GM21390 (cell line): Measurements from ENCODE around the gene MRPL3.

Experiments used
- ATAC-seq: cut with Tn5 transposase; IDR thresholded peaks from one replicate; pipeline ENCODE4 v1.9.1; 2021; ENCODE audit not compliant: unreplicated experiment

MRPL3 gene

DNA sequence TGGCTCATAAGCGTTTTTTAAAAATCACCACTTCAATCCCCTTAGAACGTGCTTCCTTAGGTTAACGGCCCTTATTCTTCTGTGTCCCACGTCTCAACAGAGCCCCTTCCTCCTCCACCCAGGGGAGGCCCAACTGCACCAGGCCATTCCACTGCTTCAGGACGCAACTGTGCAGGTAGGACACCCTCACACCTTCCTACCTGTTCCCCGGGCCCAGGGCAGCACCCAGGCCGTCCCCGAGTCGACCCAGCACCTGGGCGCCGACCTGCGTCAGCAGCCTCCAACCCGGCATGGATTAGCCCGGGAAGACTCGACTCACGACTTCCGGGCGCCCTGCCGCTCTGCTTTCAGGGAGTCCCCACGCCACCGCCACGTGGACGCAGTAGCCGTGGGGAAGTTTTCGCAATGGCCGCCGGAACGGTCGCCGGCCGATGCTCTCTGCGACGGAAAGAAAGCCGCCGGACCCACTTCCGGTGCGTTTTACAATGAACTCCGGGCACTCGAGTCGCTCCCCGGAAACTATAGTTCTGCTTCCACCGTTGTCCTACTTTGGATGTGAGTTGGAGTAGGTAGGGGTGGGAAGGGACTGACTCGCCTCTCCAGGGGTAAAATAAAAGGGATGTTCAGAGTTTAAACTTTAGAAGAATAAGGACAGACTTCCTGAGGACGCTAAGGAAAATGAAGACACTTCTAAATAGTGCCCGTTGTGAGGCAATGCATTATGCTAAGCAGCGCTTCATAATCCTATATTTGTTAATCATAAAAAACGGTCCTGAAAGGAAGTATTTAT, at the start of gene MRPL3:
MRPL3 (minus strand) TSS at position 442 of the 790 bp plus-strand sequence; CDS start at position 292, 150 bp downstream.
- ATAC-seq: peak; percentile 98

DNA sequence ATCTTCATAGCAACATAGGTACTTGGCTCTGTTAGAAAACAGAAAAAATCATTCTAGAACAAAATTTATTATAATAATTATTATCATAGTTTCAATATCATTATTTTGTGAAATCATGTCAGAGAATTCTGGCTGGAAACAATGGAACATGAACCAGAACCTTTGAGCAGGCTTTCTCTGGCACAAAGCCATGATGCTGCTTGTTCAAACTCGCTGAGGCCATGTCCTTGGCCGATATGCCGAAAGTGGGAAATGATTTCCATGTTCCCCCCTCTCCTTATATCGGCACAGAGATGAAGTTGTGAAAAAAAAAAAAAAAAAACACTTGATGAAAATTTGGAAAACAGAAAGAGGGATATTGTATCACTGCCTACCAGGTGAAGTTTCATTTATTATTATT, 49.0 kb upstream of the MRPL3 start:
- ATAC-seq: no peak

DNA sequence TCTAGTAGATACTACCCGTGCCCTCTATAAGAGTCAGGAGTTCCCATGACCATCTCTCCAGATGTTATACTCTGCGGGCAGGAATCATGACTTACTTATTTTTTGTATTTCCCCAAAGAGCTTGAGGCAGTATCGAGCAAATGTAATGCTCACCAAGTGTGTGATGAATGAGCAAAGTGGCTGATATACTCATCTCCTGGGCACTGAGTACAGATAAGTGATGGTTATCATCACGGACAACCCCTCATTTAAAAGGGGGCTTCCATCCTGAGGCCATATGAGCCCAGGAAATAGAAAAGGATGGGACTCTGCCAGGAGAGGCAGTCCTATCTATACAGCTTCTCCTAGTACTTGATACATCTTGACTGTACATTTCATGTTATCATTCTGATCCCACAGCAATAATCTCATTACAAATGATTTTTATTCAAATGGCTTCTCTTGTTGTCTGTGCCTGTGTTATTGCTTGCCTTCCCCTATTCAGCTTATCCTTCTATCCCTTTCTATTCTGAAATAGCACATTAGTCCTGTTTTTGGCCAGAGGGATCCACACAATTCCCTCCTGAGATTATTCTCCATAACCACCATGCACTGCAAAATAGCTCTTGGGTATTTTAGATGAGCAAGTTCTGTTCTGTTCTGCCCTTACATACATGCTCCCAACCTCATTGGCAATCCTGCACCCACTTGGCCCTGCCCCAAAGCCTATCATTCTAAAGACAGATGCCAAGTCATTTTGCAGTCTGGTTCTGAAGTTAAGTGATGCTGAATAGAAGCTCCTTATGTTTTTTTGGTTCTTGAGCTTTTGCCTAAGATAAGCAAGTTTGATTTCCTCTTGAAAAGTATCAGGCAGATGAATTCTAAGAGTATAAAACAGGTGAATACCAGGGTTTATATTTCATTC, 48.0 kb upstream of the MRPL3 start:
- ATAC-seq: no peak

DNA sequence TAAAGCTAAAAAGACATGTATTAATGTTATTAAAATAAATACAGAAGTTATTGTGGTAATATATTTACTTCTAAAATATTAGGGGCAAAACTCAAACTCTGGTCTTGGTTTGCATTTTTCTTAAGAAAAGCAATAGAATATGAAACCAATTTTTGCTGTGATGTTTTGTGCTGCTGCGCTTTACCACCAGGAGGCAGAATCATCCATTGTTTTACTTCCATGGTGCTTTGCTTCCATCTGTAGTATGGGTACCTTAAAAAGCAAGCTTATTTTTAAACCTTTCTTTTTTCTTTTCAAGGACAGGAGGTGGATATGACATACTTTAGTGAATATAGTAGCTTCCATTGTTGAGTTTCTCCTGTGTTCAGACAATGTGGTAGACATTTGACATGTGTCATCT, 46.6 kb upstream of the MRPL3 start:
- no peak for ATAC-seq

DNA sequence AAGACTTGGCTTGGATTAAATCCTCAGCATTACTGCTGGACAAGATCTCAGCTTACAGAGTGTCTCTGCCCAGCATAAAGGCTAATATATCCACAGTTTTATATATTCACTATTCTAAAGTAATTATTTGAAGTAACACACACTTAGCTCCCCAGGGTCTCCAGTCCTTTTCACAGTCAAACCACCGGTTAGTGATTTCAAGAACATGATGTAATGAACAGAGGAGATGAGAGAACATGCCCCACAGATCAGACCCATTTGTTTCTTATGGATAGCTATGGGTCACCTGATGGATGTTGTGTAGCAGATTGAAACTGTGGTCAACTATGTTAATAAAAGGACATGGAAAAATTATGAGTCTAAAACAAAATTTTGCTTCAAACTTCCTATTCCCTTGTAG, 44.8 kb upstream of the MRPL3 start:
- ATAC-seq: no peak

DNA sequence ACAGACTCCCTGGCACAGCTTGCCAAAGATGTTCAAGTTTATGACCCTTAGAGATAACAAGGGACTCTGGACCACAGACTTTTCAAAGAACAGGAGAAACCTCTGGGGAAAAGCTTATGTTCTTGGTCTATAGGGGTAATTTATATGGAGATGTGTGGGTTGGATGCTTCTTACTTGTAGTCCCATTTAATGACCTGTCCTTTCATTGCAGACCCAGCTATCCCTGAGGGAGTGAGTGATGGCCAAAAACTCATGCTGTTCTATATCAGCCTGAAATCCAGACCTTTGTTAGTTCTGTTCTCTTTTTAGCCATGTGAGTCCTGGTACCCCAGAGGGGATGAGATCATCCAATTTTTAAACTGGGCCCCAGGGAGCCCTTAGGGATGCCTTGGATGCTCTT, 43.7 kb upstream of the MRPL3 start:
- ATAC-seq: no peak

DNA sequence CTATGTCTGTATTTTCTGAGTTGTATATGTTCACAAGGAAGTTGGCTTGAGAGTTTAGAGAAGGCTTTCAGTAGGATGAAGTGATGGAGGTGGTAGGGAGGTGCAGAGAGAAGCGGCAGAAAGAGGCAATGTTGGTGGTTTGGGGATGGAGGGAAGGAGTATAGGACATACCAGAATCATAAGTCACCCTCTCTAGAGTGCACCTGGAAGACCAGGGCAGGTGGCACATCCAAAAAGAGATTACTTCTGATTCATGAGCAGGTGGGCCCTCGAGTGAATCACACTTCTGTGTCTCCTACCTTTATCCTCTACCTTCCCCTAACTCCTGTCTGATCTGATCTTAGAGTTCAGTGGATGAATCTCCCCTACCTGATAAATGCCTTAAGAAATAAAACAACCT, 41.8 kb upstream of the MRPL3 start:
- no peak for ATAC-seq

DNA sequence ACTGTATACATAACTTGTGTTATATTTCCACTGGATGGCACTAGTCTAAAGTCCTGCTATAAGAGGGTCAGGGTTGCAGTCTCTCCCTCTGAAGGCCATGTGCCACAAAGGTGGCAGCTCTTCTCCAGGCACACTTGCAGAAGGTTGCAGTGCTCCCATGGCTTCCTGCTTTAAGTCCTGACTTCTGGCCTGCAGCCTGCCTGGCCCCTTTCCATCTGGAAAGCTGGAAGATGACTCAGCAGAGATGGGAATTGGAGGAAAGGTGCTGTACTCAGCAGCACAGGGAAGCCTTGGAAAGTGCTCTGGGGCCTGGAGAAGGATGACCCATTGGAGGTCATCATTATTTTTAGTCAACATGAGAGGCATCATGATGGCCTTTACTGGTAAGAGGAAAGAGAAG, 40.9 kb upstream of the MRPL3 start:
- no peak for ATAC-seq

DNA sequence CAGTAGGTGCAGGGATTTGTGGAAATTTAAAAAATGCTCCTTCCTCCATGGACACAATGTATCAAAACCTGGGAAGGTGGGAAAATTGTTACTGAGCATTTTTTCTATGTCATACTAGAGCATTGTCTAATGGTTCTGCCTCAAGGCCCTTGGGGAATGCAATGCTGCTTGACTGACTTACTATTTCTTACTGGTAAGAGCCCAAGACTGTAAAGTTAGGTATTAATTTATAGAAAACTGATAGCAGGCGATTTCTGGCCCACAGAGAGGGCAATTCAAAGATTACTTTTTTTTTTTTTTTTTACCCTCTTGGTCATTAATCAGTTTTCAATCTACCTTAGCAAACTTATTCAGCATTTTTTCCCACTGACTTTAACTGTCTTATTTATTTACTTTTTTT, 38.5 kb upstream of the MRPL3 start:
- no peak for ATAC-seq

DNA sequence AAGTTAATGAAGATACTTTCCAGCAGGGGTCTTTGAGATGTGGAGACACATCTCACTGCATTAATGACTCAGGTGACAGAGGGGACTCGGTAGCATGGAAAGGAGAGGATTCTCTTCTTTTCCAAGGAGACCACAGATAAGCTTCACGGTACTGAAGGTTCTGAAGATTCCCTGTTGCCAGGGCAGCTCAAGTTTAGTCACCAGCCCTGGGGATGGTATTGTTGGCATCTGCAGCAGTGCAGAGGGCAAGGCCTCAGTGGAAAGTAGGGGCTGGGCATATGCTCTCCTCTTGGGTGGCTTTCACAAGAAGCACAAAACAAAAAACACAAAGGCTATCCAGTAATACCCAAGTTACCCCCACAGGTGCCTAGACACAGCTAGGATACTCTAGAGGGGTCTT, 38.0 kb upstream of the MRPL3 start:
- no peak for ATAC-seq

DNA sequence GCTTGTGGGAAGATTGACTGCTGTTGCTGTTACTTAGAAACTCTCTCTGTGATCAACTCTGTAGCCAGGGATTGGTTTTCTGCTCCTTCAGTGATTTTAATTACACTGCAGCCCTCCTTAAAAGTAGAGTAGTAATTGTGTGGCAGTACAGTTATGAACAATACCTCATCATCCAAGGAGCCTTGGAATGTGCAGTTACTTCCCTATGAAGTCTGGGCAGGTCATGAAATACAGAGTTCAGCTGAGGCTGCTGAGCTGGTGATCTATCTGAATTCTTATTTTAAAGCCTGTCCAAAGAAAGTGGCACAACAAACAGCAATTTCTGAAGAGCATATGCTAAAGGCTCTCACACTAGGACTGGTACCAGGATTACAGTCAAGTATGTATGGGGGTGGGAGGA, 37.4 kb upstream of the MRPL3 start:
- no peak for ATAC-seq

DNA sequence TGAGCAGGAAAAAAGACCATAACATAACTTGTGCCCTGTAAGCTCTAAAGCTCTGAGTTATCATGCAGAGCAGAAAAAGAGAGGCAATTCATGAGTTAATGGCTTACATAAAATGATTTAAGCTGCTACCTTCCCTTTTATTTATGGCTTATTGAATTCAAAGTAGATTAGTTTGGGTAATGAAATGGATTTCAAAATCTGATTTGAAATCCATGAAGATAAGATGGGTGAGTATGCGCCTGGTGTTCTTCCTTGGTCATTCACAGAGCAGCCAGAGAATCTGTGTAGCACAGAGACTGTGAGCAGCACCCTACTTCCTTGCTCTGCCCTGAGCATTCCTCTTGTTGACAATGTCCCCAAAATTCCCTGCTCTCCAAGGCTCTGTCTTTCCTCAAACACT, 36.2 kb upstream of the MRPL3 start:
- ATAC-seq: no peak

DNA sequence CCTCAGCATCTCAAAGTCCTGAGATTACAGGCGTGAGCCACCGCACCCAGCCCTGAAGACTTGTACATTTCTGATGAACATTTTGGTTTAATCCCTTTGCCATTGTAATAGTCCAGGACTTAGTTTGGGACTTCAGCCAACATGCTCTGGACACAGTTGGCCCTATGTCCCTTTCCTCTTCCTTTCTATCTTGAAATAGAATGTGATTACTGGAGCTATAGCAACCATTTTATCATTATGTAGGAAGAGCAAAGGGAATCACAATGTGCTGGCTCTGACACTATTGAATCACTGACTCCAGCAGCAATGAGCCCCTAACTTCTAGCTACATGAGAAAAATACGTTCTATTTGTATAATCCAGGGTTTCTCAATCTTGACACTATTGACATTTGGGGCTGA, 34.8 kb upstream of the MRPL3 start:
- no peak for ATAC-seq

DNA sequence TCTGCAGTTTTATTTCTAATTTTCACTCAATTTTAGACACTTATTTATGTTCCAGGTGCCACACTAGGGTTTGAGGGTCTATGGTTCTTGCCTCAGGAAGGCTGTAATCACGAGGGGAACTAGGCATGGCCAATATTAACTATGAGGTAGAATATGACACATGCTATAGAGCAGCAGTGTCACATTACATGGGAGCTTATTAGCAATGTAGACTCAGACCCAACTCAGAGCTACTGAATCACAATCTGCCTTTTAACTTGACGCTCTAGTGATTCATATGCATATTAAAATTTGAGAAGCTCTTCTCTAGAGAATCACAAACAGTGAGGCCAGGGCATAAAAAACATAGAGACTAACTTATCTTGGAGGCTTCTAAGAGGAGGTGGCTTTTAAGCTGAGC, 32.8 kb upstream of the MRPL3 start:
- no peak for ATAC-seq

DNA sequence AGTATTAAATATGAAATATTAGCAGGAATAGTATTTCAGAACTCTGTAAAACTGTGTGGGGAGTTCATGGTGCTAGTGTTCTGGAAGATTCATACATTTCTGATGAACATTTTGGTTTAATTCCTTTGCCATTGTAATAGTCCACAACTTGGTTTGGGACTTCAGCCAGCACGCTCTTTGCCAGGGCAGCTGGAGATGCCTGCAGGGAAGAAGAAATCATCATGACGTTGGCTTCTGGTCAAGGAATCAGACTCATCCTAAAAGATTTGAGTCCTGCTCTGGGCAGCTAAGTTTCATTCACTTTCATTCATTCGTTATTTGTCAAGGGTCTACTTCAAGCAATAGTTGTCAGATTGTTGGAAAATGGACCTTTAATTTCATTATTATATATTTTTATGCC, 32.4 kb upstream of the MRPL3 start:
- no peak for ATAC-seq

DNA sequence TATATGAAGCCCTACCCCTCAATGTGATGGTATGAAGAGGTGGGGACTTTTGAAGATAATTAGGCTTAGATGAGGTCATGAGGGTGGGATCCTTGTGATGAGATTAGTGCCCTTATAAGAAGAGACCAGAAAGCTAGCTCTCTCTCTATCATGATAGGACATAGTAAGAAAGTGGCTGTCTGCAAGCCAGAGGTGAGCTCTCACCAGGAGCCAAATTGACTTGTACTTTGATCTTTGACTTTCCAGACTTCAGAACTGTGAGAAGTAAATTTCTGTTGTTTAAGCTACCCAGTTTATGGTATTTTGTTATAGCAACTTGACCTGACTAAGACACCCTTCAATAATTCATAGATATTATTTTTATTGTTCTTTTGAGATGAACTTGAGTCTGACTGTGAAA, 29.9 kb upstream of the MRPL3 start:
- no peak for ATAC-seq

DNA sequence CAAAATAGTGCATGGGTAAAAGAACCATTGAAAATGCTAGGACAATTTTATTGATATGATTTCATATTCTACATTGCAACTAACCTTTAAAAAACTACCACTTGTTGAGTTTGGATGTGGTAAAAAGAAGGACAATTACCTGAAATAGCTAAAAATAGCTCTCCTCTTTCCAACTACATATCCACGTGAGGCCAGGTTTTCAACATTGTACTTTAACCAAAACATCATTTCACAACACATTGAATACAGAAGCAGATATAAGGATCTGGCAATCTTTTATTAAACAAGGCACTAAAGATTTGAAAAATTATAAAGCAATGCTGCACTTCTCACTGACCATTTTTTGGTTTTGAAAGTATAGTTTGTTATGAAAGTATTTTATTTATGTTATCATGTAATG, 28.1 kb upstream of the MRPL3 start:
- no peak for ATAC-seq

DNA sequence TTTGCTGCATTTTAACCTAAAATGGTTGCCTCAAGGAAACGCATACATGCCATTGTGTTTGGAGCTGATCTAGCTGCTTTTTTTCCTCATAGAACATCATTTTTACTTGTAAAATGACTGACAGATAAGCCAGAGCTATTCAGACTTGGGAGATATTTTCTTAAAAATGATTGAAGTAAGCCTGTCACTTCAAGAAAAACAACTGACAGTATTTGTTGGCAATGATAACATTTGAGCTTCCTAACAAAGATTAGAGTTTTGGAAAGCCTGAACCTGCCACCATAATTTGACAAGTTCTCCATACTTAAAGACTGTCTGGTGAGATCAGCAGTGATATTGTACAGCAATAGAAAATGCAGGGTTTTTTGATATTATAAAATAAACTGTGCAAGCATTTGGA, 27.6 kb upstream of the MRPL3 start:
- no peak for ATAC-seq

DNA sequence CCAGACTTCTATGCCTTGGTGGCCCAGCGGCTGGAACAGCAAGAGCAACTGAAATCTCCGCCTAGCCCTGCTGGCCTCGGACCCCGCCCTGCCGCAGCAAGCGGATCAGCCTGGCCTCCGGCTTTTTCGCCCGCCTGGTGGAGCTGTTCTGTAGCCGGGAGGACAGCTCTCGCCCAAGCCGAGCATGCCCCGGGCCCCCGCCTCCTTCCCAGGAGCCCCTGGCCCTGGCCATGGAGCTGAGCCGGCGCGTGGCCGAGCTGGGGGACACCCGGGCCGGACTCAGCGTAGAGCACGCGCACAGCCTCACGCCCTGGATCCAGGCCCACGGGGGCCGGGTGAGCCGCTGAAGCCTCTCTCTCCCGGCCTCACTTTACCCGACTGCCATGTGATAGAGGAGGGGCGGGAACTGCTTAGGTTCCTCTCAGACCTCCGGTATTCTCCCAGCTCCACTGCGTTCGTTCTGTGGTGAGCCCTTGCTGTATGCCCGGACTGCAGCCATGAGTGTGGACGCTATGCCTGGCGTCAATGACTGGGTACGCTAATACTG, 24.1 kb upstream of the MRPL3 start:
- no peak for ATAC-seq

DNA sequence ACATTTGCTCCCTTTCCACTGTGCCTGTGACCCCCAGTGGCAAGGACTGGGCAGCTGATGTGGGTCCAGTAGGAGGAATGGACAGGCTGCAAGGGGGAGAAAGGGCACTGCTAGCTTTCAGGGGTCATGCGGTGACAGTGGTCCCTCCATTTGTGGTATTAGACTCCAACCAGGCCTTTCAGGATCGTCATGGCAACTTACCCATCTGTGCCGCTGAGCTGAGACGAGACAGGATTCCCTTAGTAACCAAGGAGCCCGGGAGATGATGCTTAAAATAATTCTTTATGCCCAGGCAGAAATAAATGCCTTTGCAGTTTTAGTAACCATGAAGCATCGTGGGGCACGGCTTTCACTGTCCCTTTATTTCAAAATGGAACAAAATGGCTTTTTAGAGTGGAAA, 15.9 kb upstream of the MRPL3 start:
- no peak for ATAC-seq

DNA sequence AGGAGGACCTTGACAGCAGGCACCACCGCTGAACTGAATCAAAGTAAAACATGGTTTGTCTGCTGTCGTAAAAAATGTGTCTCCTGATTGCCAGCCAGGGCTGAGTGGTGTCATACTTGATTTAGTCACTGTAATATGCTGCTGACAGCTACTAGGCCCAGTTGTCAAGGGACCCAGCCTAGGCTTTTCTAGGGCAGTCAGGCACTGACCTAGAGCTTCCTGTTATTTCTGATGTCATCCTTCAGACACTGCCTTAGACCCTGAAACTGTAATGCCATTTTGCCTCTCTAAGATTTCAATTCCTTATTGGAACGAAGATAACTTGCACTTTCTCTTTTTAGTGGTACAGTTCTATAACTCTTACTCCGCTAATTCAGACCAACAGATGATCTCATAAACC, 2.6 kb upstream of the MRPL3 start:
- ATAC-seq: no peak

DNA sequence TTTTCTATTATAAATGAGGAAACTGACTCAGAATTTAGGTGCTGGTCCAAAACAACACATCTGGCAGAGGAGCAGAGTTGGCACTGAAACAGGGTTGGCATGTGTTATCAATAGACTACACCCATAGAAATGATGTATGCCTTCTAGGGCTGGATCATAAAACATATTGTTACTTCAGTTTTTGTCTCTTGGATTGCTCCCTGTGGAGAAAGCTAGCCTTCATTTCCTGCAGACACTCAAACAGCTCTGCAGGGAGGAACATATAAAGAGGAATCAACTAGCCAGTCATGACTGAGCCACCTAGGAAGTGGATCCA, 507 bp upstream of the MRPL3 start:
- no peak for ATAC-seq
